A549 (cell line): ENCODE results near the gene NCOA7.

ENCODE experiments used
- CHD4 ChIP-seq: fragments of 200-600 bp; sonication (generic); IDR thresholded peaks from 2 replicates; pipeline ENCODE4 v1.6.1; 2016; ENCODE audit warnings: antibody characterized with exemption, mild to moderate bottlenecking, borderline replicate concordance
- CTCF ChIP-seq: fragments of >200 bp; sonication (Bioruptor Twin); formaldehyde crosslinking; IDR thresholded peaks from 3 replicates; pipeline ENCODE4 v1.5.1; 2016
- MYC ChIP-seq: IDR thresholded peaks from 2 replicates; pipeline ENCODE4 v1.6.1; 2012; ENCODE audit warnings: mild to moderate bottlenecking, inconsistent platforms, low read length, improper control_type of control experiment, borderline replicate concordance
- RAD21 ChIP-seq, 2 experiments: fragments of >200 bp in 1 of 2; sonication (Bioruptor Twin) in 1 of 2; formaldehyde crosslinking in 1 of 2; IDR thresholded peaks in 1 of 2; conservative IDR thresholded peaks in 1 of 2; 2 replicates in 1 of 2; 3 replicates in 1 of 2; pipeline ENCODE4 v1.6.1; 2012 to 2018; ENCODE audit warnings: inconsistent platforms in 1 of 2
- RFX5 ChIP-seq: fragments of 450-650 bp; IDR thresholded peaks from 2 replicates; pipeline ENCODE4 v1.7.1; 2014; ENCODE audit warnings: antibody characterized with exemption, mild to moderate bottlenecking, moderate library complexity
- TFCP2L1 ChIP-seq: fragments of 250-450 bp; sonication (Bioruptor Pico); IDR thresholded peaks from 2 replicates; pipeline ENCODE4 v1.5.0; 2021; ENCODE audit warnings: mild to moderate bottlenecking
- USF2 ChIP-seq: fragments of 450-650 bp; IDR thresholded peaks from 2 replicates; pipeline ENCODE4 v1.6.1; 2014; ENCODE audit warnings: antibody characterized with exemption
- ZFP36 ChIP-seq: fragments of 450-650 bp; IDR thresholded peaks from 2 replicates; pipeline ENCODE4 v1.6.1; 2014; ENCODE audit warnings: borderline replicate concordance; ENCODE audit not compliant: partially characterized antibody
- TF ChIP-seq, protein P1 (sequence below): fragments of 150-350 bp; IDR thresholded peaks from 2 replicates; pipeline ENCODE4 v1.6.1; 2014; ENCODE audit warnings: low read depth, mild to moderate bottlenecking, low read length

DNA sequence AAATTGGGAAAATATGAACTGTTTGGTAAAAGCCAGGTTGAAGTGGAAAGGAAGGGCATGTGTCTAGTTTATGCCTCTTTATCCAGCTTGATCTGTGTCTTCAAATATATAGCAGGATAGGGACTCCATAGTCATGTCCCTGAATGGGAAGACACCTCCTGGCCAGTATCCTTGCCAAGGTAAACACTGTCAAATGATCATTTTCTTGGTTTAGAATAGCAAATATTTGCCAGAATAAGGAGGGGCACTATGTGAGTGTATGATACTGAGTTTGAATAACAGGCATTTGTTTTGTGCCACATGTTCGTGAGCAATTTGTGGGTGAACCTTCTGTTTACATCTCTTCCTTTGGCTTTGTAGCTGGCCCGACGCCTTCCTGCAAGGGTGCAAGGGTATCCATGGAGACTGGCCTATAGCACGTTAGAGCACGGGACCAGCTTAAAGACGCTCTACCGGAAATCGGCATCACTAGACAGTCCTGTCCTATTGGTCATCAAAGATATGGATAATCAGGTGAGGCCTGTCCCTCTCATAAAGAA, 131.6 kb downstream of the NCOA7 start:
- TF ChIP-seq RAD21 (conservative IDR thresholded peaks at IDR 0.05 in 1 of 2, IDR thresholded peaks at IDR 0.05 in 1 of 2) (no peak), MYC (no peak), ZFP36 (no peak), CHD4 (no peak), TFCP2L1 (CRISPR knock-in tag) (no peak), USF2 (no peak), RFX5 (no peak), CTCF (no peak)
- TF ChIP-seq, protein P1, sequence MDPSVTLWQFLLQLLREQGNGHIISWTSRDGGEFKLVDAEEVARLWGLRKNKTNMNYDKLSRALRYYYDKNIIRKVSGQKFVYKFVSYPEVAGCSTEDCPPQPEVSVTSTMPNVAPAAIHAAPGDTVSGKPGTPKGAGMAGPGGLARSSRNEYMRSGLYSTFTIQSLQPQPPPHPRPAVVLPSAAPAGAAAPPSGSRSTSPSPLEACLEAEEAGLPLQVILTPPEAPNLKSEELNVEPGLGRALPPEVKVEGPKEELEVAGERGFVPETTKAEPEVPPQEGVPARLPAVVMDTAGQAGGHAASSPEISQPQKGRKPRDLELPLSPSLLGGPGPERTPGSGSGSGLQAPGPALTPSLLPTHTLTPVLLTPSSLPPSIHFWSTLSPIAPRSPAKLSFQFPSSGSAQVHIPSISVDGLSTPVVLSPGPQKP: no peak
